ENCODE results near the gene CTNNA2. TPM values are rescaled to one million over a fixed set of nuclear protein-coding genes. Genes with fewer than 3 reads are reported as not detected.

Gene CTNNA2
- total RNA-seq, 3 donors from 2014 or later: 0.29 to 4.2 (median 1.1) TPM

GRCh38 chr2:80126596-80127189 is 613.8 kb downstream of the CTNNA2 start:
- intact Hi-C loops (cut with DNase I, micrococcal nuclease): no loop called here
- TF ChIP-seq CTCF (IDR thresholded peaks at IDR 0.05): no peak
- DNase-seq (no peak), ATAC-seq (peak; percentile 60)
- H3K9me3 ChIP-seq: no peaks in the 10 kb centered on the region
- H3K4me3 ChIP-seq: no peak overlapping the region
- H3K36me3 ChIP-seq (ENCODE audit: low read depth): no peaks in the 10 kb centered on the region
- H3K4me1 ChIP-seq (ENCODE audit: low read depth): peaks cover 4% of the 10 kb centered on the region

- Histone ChIP-seq H3K4me1 (ENCODE audit: low read depth) (peaks cover 4% of the 10 kb centered on the region), H3K9me3 (no peaks in the 10 kb centered on the region), H3K4me3 (no peak overlapping the region), H3K36me3 (ENCODE audit: low read depth) (no peaks in the 10 kb centered on the region)
- intact Hi-C loops (cut with DNase I, micrococcal nuclease): no loop called here
- no peak for TF ChIP-seq CTCF (IDR thresholded peaks at IDR 0.05)
- DNase-seq (no peak), ATAC-seq (no peak)
These were observed 615.2 kb downstream of the CTNNA2 start for GRCh38 chr2:80128080-80128479.

- ATAC-seq (peak; percentile 96), DNase-seq (no peak)
- no peaks in the 10 kb centered on the region for H3K4me1 ChIP-seq (ENCODE audit: low read depth)
- no peaks in the 10 kb centered on the region for H3K9me3 ChIP-seq
- H3K4me3 ChIP-seq: no peak overlapping the region
- H3K36me3 ChIP-seq (ENCODE audit: low read depth): no peaks in the 10 kb centered on the region
- intact Hi-C loops (cut with DNase I, micrococcal nuclease): no loop called here
- TF ChIP-seq CTCF (IDR thresholded peaks at IDR 0.05): no peak
These were observed 619.4 kb downstream of the CTNNA2 start for GRCh38 chr2:80132281-80132680.

GRCh38 chr2:80135001-80135400 is 622.1 kb downstream of the CTNNA2 start:
- ATAC-seq (no peak), DNase-seq (no peak)
- TF ChIP-seq CTCF (IDR thresholded peaks at IDR 0.05): no peak
- Histone ChIP-seq H3K36me3 (ENCODE audit: low read depth) (no peaks in the 10 kb centered on the region), H3K4me1 (ENCODE audit: low read depth) (no peaks in the 10 kb centered on the region), H3K4me3 (no peak overlapping the region), H3K9me3 (no peaks in the 10 kb centered on the region)
- intact Hi-C loops (cut with DNase I, micrococcal nuclease): no loop called here

GRCh38 chr2:80136338-80136737 is 623.5 kb downstream of the CTNNA2 start:
- ATAC-seq: no peak
- DNase-seq: no peak
- TF ChIP-seq CTCF (IDR thresholded peaks at IDR 0.05): no peak
- Histone ChIP-seq H3K4me3 (no peak overlapping the region), H3K4me1 (ENCODE audit: low read depth) (no peaks in the 10 kb centered on the region), H3K9me3 (no peaks in the 10 kb centered on the region), H3K36me3 (ENCODE audit: low read depth) (no peaks in the 10 kb centered on the region)
- intact Hi-C loops (cut with DNase I, micrococcal nuclease): no loop called here

- DNase-seq (no peak), ATAC-seq (no peak)
- no peaks in the 10 kb centered on the region for H3K9me3 ChIP-seq
- TF ChIP-seq CTCF (IDR thresholded peaks at IDR 0.05): no peak
- no peaks in the 10 kb centered on the region for H3K36me3 ChIP-seq (ENCODE audit: low read depth)
- intact Hi-C loops (cut with DNase I, micrococcal nuclease): no loop called here
- no peaks in the 10 kb centered on the region for H3K4me1 ChIP-seq (ENCODE audit: low read depth)
- H3K4me3 ChIP-seq: no peak overlapping the region
These were observed 626.1 kb downstream of the CTNNA2 start for GRCh38 chr2:80139001-80139400.
